Measurements from ENCODE around the gene LAMP5.
A peak's percentile ranks its signal among the peaks of the same experiment; 100 is the strongest.

LAMP5 gene

DNA sequence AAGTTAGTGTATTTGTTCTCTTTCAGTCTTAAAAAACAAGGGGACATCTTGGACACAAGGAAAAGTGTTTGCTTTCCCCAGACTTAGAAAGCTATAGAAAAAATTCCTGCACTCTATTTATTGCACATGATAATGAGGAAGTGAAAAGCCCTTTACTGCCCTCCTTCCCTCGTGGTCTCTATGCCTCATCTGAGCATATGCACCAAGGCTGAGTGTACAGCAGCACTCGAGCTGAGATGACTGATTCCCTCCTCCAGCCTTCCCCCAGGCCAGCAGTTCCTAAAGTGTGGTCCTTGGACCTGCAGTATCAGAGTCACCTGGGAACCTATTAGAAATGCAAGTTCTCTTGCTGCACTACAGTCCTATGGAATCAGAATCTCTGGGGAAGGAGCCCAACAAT, 14.3 kb upstream of the LAMP5 start:
- 0 out of 2 replicates have a peak, but pooled peaks cover 4% of the 10 kb centered on the region for H3K79me2 ChIP-seq (ENCODE audit: insufficient read depth, low read length)
- no peaks in the 10 kb centered on the region for H4K20me1 ChIP-seq (ENCODE audit: insufficient read depth, low read length, poor library complexity, severe bottlenecking)
- H3K4me1 ChIP-seq (ENCODE audit: insufficient read depth, low read length, poor library complexity, severe bottlenecking), result peaks cover 67% of the 10 kb centered on the region
- H3K9ac ChIP-seq (ENCODE audit: low read depth, low read length, poor library complexity, severe bottlenecking), result peak overlapping the region; percentile 59
- no peaks in the 10 kb centered on the region for H3K9me3 ChIP-seq (ENCODE audit: insufficient read depth, low read depth, low read length)
- H3K9me2 ChIP-seq (replicated peaks; ENCODE audit: low read depth, low read length), result no peaks in the 10 kb centered on the region
- H3K36me3 ChIP-seq (ENCODE audit: insufficient read depth, low read length), result no peaks in the 10 kb centered on the region
- peak overlapping the region; percentile 39; the same call in 1 of the 2 replicates for H2AFZ ChIP-seq (ENCODE audit: low read length)
- no peaks in the 10 kb centered on the region for H3K27me3 ChIP-seq (ENCODE audit: insufficient read depth, low read length, poor library complexity, severe bottlenecking)
- no peak overlapping the region for H3K4me3 ChIP-seq (ENCODE audit: low read length, poor library complexity, severe bottlenecking)
- TF ChIP-seq, protein P1, sequence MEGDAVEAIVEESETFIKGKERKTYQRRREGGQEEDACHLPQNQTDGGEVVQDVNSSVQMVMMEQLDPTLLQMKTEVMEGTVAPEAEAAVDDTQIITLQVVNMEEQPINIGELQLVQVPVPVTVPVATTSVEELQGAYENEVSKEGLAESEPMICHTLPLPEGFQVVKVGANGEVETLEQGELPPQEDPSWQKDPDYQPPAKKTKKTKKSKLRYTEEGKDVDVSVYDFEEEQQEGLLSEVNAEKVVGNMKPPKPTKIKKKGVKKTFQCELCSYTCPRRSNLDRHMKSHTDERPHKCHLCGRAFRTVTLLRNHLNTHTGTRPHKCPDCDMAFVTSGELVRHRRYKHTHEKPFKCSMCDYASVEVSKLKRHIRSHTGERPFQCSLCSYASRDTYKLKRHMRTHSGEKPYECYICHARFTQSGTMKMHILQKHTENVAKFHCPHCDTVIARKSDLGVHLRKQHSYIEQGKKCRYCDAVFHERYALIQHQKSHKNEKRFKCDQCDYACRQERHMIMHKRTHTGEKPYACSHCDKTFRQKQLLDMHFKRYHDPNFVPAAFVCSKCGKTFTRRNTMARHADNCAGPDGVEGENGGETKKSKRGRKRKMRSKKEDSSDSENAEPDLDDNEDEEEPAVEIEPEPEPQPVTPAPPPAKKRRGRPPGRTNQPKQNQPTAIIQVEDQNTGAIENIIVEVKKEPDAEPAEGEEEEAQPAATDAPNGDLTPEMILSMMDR (conservative IDR thresholded peaks at IDR 0.05; ENCODE audit: low read length), result no peak
- TF ChIP-seq EZH2phosphoT487 (IDR thresholded peaks at IDR 0.05; ENCODE audit: borderline replicate concordance), result no peak
- peak overlapping the region; percentile 37 for H3K4me2 ChIP-seq (ENCODE audit: low read depth, low read length, poor library complexity, severe bottlenecking)
- H3F3A ChIP-seq (ENCODE audit: low read depth), result peaks cover 7% of the 10 kb centered on the region

DNA sequence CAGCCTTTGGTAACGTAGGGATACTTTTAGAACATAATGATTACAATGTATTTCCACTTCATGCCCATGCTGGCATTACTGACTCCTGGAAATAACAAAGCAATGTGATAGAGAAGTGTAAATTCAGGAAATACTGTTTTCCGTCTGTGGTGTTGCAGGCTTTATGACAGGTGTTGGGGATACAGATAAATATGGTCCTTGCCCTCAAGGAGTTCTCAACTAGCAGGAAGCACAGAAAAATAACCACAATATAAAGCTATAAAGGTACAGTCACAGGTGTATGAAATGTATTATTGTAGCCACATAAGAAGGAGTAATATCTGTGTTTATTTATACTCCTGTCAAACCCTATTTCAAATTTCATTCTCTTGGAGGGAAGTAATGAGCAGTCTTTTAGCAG, 12.9 kb upstream of the LAMP5 start:
- Histone ChIP-seq H3K36me3 (ENCODE audit: insufficient read depth, low read length) (no peaks in the 10 kb centered on the region), H3K79me2 (ENCODE audit: insufficient read depth, low read length) (peaks cover 4% of the 10 kb centered on the region; the same call in 1 of the 2 replicates), H2AFZ (ENCODE audit: low read length) (no peak overlapping the region), H4K20me1 (ENCODE audit: insufficient read depth, low read length, poor library complexity, severe bottlenecking) (no peaks in the 10 kb centered on the region), H3K9ac (ENCODE audit: low read depth, low read length, poor library complexity, severe bottlenecking) (peak overlapping the region; percentile 0), H3K9me3 (ENCODE audit: insufficient read depth, low read depth, low read length) (no peaks in the 10 kb centered on the region), H3K27me3 (ENCODE audit: insufficient read depth, low read length, poor library complexity, severe bottlenecking) (no peaks in the 10 kb centered on the region), H3F3A (ENCODE audit: low read depth) (peaks cover 7% of the 10 kb centered on the region), H3K4me1 (ENCODE audit: insufficient read depth, low read length, poor library complexity, severe bottlenecking) (peaks cover 73% of the 10 kb centered on the region), H3K9me2 (replicated peaks; ENCODE audit: low read depth, low read length) (no peaks in the 10 kb centered on the region), H3K4me3 (ENCODE audit: low read length, poor library complexity, severe bottlenecking) (no peak overlapping the region), H3K4me2 (ENCODE audit: low read depth, low read length, poor library complexity, severe bottlenecking) (peak overlapping the region; percentile 37)
- no peak for TF ChIP-seq EZH2phosphoT487 (IDR thresholded peaks at IDR 0.05; ENCODE audit: borderline replicate concordance)
- TF ChIP-seq, protein P1 (conservative IDR thresholded peaks at IDR 0.05; ENCODE audit: low read length), result no peak

DNA sequence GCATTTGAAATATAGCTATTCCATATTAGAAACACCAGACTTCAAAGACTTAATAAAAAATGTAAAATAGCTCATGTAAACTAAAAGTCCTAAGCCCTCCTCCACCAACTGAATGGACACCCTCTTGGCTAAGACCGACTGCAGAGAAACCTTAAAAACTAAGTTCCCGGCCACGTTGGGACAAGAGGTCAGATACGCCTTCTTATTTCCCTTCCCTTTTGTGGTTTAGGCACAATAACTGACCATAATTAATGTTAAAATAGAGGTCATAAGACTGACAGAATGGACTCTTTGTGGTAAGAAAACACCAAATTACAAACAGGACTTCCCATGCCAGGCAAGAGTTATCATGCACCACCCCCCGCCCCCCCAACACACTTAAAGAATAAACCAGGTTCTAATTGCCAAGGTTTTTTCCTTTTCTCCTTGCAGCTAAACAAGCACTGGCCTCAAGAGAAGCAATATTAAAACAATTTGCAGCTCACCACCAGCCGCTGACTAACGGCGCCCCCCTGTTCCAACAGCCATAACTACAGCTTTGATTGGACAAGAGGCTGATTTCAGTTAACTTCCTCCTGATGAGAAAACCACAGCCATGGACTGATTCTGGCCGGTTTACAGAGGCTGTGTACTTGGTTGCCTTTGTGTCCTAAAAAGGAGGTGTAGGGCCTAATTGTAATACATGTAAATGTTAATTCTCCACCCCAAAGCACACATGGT, 10.7 kb upstream of the LAMP5 start:
- peak overlapping the region; percentile 75 for H3K4me2 ChIP-seq (ENCODE audit: low read depth, low read length, poor library complexity, severe bottlenecking)
- H3F3A ChIP-seq (ENCODE audit: low read depth), result peaks cover 7% of the 10 kb centered on the region
- H3K9ac ChIP-seq (ENCODE audit: low read depth, low read length, poor library complexity, severe bottlenecking), result peak overlapping the region; percentile 77
- peaks cover 4% of the 10 kb centered on the region; the same call in 1 of the 2 replicates for H3K79me2 ChIP-seq (ENCODE audit: insufficient read depth, low read length)
- no peaks in the 10 kb centered on the region for H4K20me1 ChIP-seq (ENCODE audit: insufficient read depth, low read length, poor library complexity, severe bottlenecking)
- TF ChIP-seq, protein P1 (conservative IDR thresholded peaks at IDR 0.05; ENCODE audit: low read length), result peak; percentile 63
- no peak for TF ChIP-seq EZH2phosphoT487 (IDR thresholded peaks at IDR 0.05; ENCODE audit: borderline replicate concordance)
- H3K27me3 ChIP-seq (ENCODE audit: insufficient read depth, low read length, poor library complexity, severe bottlenecking), result no peaks in the 10 kb centered on the region
- peaks cover 69% of the 10 kb centered on the region for H3K4me1 ChIP-seq (ENCODE audit: insufficient read depth, low read length, poor library complexity, severe bottlenecking)
- no peak overlapping the region for H2AFZ ChIP-seq (ENCODE audit: low read length)
- H3K36me3 ChIP-seq (ENCODE audit: insufficient read depth, low read length), result no peaks in the 10 kb centered on the region
- no peaks in the 10 kb centered on the region for H3K9me2 ChIP-seq (replicated peaks; ENCODE audit: low read depth, low read length)
- no peaks in the 10 kb centered on the region for H3K9me3 ChIP-seq (ENCODE audit: insufficient read depth, low read depth, low read length)
- H3K4me3 ChIP-seq (ENCODE audit: low read length, poor library complexity, severe bottlenecking), result peak overlapping the region; percentile 59
